HG03439 (cell line): ENCODE measurements around the gene ADGRB3.
"Not testable (repeated sequence)": the region's sequence is repeated elsewhere in the genome, so short reads cannot be mapped to it uniquely, and the experiment has no call there.

Experiments
- ATAC-seq: cut with Tn5 transposase; IDR thresholded peaks from one replicate; pipeline ENCODE4 v1.9.1; 2021; ENCODE audit warnings: mild to moderate bottlenecking, moderate library complexity; ENCODE audit not compliant: unreplicated experiment

Gene ADGRB3

GRCh38 chr6:68737061-68737460, 102.0 kb downstream of the ADGRB3 start:
- no peak for ATAC-seq

- no peak for ATAC-seq
These were observed 103.0 kb downstream of the ADGRB3 start for GRCh38 chr6:68738039-68738438.

GRCh38 chr6:68740828-68741500, 105.9 kb downstream of the ADGRB3 start:
- no peak for ATAC-seq

GRCh38 chr6:68741501-68742386, 106.7 kb downstream of the ADGRB3 start:
- no peak for ATAC-seq

GRCh38 chr6:68743099-68743498, 108.0 kb downstream of the ADGRB3 start:
- no peak for ATAC-seq

GRCh38 chr6:68744376-68744775, 109.3 kb downstream of the ADGRB3 start:
- not testable (repeated sequence) for ATAC-seq

- ATAC-seq: no peak
These were observed 111.3 kb downstream of the ADGRB3 start for GRCh38 chr6:68746376-68746775.

- ATAC-seq: no peak
These were observed 112.2 kb downstream of the ADGRB3 start for GRCh38 chr6:68747110-68747790.

GRCh38 chr6:68747832-68748231, 112.8 kb downstream of the ADGRB3 start:
- ATAC-seq: not testable (repeated sequence)

- ATAC-seq: no peak
These were observed 119.7 kb downstream of the ADGRB3 start for GRCh38 chr6:68754681-68755213.

GRCh38 chr6:68756454-68757375, 121.6 kb downstream of the ADGRB3 start:
- ATAC-seq: no peak

- ATAC-seq: no peak
These were observed 122.7 kb downstream of the ADGRB3 start for GRCh38 chr6:68757821-68758220.

- ATAC-seq: no peak
These were observed 123.5 kb downstream of the ADGRB3 start for GRCh38 chr6:68758559-68758958.

GRCh38 chr6:68760485-68760884, 125.4 kb downstream of the ADGRB3 start:
- no peak for ATAC-seq

- ATAC-seq: no peak
These were observed 126.0 kb downstream of the ADGRB3 start for GRCh38 chr6:68760941-68761676.

GRCh38 chr6:68761985-68762384, 126.9 kb downstream of the ADGRB3 start:
- ATAC-seq: no peak

- no peak for ATAC-seq
These were observed 136.3 kb downstream of the ADGRB3 start for GRCh38 chr6:68771426-68771825.

GRCh38 chr6:68774843-68775242, 139.8 kb downstream of the ADGRB3 start:
- no peak for ATAC-seq

GRCh38 chr6:68776354-68776753, 141.3 kb downstream of the ADGRB3 start:
- no peak for ATAC-seq

- ATAC-seq: no peak
These were observed 142.9 kb downstream of the ADGRB3 start for GRCh38 chr6:68777956-68778355.
